ENCODE measurements around the gene ABCA12.
"Not testable (repeated sequence)": the region's sequence is repeated elsewhere in the genome, so short reads cannot be mapped to it uniquely, and the experiment has no call there.

ABCA12 gene, protein sequence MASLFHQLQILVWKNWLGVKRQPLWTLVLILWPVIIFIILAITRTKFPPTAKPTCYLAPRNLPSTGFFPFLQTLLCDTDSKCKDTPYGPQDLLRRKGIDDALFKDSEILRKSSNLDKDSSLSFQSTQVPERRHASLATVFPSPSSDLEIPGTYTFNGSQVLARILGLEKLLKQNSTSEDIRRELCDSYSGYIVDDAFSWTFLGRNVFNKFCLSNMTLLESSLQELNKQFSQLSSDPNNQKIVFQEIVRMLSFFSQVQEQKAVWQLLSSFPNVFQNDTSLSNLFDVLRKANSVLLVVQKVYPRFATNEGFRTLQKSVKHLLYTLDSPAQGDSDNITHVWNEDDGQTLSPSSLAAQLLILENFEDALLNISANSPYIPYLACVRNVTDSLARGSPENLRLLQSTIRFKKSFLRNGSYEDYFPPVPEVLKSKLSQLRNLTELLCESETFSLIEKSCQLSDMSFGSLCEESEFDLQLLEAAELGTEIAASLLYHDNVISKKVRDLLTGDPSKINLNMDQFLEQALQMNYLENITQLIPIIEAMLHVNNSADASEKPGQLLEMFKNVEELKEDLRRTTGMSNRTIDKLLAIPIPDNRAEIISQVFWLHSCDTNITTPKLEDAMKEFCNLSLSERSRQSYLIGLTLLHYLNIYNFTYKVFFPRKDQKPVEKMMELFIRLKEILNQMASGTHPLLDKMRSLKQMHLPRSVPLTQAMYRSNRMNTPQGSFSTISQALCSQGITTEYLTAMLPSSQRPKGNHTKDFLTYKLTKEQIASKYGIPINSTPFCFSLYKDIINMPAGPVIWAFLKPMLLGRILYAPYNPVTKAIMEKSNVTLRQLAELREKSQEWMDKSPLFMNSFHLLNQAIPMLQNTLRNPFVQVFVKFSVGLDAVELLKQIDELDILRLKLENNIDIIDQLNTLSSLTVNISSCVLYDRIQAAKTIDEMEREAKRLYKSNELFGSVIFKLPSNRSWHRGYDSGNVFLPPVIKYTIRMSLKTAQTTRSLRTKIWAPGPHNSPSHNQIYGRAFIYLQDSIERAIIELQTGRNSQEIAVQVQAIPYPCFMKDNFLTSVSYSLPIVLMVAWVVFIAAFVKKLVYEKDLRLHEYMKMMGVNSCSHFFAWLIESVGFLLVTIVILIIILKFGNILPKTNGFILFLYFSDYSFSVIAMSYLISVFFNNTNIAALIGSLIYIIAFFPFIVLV (N-terminal part only)

DNA sequence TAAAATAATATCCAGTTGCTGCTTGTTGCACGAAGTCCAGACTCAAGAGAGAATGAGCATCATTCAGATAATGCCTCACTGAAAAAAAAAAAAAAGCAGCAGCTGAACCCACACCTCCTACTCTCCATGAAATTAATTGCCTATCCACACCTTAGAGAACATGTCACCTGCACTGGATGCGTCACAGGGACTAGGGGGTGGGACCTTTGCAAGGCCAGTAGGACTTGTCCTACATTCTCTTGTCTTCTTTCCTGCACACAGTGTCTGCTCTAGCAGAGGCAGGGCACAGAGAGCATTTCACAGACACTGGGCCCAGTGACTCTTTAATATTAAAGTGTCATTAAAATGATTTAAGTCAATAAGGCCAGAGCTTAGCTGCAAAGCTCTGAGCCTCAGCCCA, at the start of gene ABCA12:
TSS of gene ABCA12 (minus strand) at position 148 of the 400 bp plus-strand sequence. CDS start 418 bp downstream, outside the sequence.
- no peak for DNase-seq

DNA sequence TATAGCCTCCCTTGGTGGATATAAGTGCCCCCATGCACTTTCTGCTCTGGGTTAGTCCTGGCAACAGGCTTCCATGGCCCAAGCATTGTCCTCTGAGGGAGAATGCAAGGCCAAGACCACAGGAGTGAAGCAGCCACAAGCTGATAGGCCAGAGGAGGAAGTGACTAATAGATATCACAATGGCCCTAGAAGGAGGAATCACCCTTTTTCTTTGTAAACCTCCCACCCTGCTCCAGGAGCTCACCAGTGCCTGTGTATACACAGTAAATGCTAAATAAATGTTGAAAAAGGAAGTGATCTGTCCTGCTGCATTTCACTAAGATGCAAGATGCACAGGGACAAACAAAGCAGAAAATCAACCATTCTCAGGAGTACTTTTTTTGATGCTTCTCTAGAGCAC, 49.7 kb upstream of the ABCA12 start:
- DNase-seq = no peak

DNA sequence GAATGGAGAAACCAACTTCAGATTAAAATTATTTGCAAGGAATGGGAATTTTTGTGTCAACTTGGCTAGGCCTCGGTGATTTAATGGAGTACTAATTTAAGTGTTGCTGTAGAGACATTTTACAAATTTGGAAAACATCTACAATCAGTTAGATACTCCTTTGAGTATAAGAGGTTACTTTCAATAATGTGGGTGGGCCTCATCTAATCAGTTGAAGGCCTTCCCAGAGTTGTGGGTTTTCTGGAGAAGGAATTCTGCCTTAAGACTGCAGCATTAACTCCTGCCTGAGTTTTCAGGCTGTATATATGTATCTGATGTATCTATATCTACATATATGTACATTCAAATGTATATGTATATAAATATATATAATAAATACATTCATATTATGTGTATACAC, 47.6 kb upstream of the ABCA12 start:
- no peak for DNase-seq

DNA sequence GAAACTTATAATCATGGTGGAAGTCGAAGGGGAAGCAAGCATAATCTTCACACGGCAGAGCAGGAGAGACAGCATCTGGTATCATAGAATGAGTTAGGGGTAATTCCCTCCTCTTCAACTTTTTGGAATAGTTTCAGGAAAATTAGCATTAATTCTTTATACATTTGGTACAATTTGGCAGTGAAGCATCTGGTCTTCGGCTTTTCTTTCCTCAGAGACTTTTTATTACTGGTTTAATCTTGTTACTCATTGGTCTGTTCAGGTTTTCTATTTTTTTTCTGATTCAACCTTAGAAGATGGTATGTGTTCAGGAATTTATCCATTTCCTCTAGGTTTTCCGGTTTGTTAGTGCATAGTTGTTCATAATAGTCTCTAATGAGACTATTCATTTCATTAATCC, 39.7 kb upstream of the ABCA12 start:
- no peak for DNase-seq

DNA sequence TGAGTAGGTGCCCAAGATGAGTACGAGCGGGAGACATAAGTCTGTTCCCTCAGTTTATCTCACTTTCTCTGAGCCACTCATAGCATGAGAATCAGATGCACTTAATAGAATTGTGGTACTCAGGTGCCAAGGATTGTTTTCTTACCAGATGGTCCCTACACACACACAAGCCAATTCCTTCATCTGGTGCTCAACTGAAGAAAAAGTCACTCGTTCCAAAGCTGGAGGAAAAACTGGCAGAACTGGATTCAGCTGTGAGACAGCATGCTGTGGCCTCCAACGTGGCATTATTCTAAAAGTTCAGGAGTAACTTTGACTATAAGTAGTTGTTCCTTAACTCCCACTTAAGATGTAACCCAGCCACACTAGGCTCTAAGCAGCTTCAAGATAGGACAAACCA, 33.4 kb upstream of the ABCA12 start:
- DNase-seq = no peak

DNA sequence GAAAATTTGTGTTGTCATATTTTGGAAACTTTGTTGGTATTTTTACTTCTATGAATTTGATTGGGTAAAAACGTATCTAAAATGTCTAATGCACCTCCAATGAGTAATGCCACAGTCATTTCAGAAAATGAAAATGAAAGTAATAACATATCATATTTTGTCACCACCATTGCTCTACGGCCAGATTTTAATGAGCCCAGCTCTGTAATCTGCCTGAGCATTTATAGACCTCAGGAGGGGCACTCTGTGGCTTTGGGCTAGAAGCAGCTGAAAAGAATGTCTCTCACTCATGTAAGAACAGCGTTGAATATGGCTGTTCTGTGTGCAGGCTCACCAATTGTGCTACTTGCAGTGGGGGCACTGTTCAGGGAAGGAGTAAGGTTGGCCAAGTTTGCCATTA, 32.7 kb upstream of the ABCA12 start:
- no peak for DNase-seq

DNA sequence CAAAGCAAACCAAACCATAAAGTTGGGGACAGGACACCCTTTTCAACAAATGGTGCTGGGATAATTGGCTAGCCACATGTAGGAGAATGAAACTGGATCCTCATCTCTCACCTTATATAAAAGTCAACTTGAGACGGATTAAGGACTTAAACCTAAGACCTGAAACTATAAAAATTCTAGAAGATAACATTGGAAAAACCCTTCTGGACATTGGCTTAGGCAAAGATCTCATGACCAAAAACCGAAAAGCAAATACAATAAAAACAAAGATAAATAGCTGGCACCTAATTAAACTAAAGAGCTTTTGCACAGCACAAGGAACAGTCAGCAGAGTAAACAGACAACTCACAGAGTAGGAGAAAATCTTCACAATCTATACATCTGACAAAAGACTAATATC, 28.1 kb upstream of the ABCA12 start:
- DNase-seq = not testable (repeated sequence)

DNA sequence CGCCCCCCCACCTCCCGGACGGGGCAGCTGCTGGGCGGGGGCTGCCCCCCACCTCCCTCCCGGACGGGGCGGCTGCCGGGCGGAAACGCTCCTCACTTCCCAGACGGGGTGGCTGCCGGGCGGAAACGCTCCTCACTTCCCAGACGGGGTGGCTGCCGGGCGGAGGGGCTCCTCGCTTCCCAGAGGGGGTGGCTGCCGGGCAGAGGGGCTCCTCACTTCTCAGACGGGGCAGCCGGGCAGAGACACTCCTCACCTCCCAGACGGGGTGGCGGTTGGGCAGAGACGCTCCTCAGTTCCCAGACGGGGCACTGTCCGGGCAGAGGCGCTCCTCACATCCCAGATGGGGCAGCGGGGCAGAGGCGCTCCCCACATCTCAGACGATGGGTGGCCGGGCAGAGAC, 24.9 kb upstream of the ABCA12 start:
- DNase-seq = not testable (repeated sequence)

DNA sequence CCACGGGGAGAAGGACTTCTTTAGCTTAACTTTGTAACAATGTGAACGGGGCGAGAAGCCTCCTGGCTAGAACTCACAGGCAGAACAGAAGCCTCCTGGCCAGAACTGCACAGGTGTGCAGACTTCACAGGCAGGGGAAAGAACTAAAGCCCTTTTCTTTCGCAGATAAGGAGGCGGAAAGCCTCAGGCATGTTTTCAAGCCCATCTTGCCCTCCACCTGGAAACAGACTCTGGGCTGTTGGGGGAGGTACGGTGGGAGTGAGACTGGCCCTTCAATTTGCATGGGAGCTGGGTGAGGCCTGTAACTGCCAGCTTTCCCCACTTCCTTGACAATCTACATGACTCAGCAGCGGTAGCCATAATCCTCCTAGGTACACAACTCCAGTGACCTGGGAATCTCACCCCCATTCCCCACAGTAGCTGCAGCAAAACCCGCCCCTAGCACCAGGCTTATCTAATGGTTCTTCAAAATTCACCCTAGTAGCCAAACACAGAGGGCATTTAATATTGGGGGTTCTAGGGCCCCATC, 22.9 kb upstream of the ABCA12 start:
- no peak for DNase-seq

DNA sequence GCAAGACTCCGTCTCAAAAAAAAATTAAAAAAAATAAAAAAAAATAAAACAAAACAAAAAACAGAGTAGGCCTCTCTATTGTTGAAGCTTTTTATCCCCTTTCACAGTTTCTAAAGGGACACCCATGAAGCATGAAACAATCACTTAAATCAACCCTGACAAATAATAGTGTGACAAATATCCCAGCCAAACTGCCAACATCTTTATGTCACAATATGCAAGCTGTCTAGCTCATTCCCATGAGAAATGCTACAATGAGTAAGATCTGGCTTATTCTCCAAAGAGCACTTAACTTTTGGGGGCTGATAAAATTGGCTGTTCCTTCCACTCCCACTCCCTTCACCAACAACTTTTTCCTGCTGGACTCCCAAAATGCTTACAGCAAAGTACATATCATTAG, 21.7 kb upstream of the ABCA12 start:
- no peak for DNase-seq

DNA sequence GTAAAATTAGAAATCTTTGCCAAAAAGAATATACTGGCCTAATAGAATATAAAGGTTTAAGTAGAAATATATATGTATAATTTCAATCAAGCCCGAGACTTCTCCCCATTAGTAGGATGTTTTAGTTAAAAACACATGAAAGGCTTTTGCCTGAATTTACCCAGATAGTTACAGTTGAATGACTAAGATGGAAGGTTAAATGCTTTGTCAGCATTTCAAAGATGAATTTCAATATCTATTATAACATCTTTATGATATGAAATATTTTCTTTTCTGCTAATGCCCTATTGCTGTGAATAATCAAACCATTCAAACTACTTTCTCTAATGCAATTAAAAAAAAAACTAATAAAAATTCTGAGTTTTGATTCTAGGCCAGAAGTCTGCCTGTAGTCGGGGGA, 18.0 kb upstream of the ABCA12 start:
- DNase-seq = no peak

DNA sequence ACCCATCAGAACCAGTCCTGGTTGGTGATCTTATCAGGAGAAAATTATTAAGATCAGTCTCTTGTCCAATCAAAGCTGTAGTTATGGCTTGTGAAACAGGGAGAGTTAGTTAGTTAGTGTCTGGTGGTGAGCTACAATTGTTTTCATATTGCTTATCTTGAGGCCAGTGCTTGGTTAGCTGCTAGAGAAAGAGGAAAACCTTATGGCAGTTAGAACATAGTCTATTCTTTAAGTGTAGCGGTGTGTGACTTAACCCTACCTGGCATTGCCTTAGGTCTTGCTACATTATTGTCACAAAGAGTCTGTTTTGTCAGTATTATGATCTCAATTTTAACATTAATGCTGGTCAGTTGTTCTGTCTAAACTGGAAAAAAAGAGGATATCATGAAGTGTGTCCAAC, 11.5 kb upstream of the ABCA12 start:
- DNase-seq = no peak

DNA sequence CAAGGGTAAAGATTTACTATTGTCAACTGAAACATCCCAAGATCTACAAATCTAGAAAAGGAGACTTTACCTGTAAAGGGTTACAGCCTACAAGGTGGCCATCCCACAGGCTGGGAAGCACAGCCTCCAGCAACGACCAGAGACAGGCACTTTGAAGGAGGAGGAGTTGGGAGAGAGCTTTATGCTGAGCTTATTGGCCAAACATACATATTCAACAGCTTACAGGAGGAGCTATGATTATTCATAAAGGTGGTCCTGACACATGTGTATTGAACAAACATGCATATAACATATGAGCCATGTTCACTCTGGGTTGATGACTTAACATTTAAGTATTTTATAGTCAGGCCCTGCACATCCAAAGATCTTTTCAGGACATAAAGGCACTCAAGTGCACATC, 11.1 kb upstream of the ABCA12 start:
- no peak for DNase-seq

DNA sequence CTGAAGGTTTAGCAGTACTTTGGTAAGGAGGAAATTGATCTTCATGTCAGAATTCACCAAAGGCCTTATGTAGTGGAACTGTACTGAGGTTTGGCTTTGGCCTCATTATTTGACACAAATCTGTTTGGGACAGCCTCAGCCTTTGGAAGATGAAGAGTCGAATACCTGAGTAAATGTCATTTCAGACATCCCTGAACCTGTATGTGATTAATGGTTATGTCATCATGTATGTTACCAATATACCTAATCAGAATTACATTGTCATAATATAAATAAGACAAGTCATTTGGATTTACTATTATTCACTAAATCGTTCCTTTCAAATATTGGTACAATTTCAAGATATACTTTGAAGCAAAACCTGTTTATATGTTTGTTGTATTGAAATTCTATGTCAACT, 10.6 kb upstream of the ABCA12 start:
- DNase-seq = no peak

DNA sequence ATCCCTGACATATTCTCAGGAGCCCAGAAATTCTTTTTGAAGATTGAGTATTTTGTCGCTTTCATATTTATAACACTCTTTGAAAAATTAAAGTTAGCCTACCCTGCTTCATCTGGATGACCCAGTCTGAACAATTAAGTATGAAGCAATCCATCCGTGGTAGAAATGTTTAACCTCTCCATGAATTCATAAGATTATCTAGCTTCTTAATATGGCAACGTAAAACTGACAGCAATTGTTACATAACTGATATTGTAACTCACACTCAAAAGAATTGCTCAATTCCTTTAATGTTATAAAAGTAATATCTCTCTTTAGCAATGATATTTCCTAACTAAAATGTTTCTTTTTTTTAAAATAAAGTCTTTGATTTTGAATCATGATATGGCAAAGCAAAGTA, 7.2 kb upstream of the ABCA12 start:
- DNase-seq = no peak

DNA sequence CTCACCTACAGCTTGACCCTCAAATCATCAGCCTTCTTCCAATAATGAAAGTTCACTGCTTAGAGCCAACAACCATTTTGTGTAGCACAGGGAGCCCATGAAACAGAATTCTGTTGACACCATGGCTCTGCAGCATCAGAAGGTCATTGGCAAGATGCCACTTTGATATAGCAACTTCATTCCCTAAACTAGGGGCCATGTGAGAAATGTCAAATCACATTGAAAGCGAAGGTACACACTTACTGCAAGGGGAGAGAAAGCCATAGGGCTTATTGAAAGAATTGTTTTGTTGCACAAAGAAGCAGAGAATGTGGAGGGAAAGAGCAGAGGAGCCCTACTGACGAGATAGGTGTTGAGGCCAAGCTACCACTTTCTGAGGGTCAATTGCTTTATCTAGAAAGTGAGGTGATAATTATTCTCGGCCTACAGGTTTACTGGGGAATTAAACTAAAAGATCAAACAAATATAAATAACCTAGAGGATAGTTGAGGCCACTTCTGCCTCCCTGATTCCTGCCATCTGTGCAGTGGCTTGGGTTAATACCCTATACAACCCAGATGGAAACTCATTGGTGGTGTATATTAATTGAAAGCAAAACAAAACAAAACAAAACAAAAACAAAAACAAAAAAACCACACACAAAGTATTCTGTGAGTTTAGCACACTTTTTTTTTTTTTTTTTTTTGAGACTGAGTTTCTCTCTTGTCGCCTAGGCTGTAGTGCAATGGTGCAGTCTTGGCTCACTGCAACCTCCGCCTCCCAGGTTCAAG, 5.9 kb upstream of the ABCA12 start:
- no peak for DNase-seq

DNA sequence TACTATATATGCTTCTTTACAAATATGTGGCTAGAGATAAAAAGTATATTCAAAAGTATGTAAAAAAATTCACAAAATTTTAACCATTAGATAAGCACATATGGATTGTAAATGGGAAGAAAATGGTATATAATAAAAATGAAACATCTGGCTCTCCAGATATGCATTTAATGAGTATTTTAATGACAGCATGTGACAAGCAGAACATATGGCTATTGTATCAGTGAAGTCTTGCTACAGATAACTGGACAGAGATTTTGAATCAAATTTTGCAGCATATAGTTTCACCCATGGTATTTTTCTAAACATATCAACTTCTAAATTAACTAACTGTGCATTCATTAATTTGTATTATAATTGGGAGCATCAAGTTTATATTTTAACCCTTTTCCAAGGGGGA, 5.0 kb upstream of the ABCA12 start:
- no peak for DNase-seq

DNA sequence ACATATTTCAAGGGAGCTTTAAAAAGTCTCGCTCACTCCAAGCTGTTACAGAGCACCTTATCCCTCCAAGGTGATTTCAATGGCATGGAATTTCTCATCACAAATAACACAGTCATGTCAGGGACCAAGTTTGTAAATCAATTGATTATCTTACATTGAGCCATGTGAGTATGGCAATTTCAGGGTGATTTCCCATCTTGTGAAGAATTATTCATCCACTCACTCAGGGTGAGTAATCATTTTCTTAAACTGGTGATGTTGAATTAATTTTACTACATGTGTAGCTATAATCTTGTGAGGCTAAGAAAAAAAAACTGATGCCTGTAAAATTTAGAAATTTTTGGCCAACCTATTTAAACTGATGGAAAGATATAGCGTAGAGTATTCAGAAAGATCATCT, 3.3 kb upstream of the ABCA12 start:
- no peak for DNase-seq

DNA sequence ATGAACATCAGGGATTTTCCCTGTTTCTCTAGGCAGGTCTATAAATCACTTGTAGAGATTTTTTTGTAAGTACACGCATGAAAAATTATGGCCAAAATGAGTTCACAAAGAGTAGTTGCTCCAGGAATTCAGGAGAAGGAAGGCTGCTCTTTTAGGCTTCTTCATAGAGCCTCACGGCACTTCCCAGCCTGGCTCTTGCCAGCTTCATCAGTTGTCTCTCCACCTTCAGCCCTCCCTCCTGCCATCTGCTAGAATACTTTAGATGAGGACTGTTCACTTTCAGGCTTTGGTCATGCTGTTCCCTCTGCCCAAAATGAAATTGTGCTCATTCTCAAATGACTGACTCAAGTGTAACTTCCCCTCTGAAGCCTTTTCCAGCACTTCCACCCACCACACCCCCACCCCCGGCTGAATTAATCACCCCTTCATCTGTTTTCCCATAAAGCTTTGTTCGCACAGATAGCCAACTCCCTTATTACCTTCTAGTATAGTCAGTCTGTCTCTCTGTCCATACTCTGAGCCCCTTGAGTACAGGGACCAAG, 1.8 kb upstream of the ABCA12 start:
- no peak for DNase-seq

DNA sequence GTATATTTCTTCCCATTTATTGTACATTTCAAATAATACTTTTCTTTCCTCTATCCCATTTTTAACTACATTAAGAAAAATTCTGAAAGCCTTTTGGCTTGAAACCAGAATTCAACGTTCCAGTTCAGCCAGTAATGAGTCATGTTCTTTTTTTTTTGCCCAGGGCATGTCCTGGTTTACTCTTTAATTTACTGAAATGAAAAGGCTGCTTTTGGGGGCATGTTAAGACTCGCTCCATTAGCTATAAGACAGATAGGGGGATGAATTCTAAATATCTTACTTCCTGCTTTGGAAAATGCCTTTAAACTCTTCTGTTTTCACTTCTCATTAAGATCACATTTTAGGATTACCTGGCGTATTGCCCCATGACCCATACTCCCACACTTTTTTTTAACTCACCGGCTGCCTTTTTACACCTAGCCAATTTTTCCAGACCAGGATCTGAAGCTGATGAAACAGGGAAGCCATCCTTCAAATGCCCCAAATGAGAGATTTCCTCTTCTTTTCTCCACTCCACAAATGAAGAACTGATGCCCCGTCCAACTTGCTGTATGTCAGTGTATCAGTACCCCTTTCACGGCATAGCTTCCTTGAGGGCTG, 585 bp downstream of the ABCA12 start:
- no peak for DNase-seq

All from nucleus accumbens (tissue), 56 donors.